ENCODE data around the gene ATP8B1. TPM values are rescaled to one million over a fixed set of nuclear protein-coding genes. Genes with fewer than 3 reads are reported as not detected.

The ATP8B1 gene
- total RNA-seq, 1 experiment from 2014 or later: 1.4 TPM

DNA sequence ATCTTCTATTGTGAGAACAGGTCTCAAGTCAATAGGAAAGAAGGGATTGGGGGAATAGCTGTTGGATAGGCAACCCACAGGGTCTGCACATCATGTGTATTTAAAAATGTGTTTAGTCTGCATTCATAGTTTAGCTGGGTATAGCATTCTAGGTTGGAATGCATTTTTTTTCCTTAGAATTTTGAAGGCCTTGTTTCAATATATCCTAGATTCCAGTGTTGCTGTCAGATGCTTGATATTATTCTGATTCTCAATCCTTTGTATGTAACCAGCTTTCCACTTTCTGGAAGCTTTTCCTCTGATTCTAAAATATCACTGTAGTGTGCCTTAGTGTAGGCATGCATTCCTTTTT is 9.0 kb upstream of the ATP8B1 start:
- TF ChIP-seq, protein P1, sequence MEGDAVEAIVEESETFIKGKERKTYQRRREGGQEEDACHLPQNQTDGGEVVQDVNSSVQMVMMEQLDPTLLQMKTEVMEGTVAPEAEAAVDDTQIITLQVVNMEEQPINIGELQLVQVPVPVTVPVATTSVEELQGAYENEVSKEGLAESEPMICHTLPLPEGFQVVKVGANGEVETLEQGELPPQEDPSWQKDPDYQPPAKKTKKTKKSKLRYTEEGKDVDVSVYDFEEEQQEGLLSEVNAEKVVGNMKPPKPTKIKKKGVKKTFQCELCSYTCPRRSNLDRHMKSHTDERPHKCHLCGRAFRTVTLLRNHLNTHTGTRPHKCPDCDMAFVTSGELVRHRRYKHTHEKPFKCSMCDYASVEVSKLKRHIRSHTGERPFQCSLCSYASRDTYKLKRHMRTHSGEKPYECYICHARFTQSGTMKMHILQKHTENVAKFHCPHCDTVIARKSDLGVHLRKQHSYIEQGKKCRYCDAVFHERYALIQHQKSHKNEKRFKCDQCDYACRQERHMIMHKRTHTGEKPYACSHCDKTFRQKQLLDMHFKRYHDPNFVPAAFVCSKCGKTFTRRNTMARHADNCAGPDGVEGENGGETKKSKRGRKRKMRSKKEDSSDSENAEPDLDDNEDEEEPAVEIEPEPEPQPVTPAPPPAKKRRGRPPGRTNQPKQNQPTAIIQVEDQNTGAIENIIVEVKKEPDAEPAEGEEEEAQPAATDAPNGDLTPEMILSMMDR (IDR thresholded peaks at IDR 0.05; ENCODE audit: unreplicated experiment): no peak
- POLR2A ChIA-PET: interaction anchor here (0.6 to 0.9 kb wide), 2 partner anchors 24 to 376 kb away, joined by 3 to 5 read pairs; no protein-coding TSS in a partner anchor
- Mint-ChIP-seq H3K4me3 (ENCODE audit: unreplicated experiment) (no peak overlapping the region), H3K9me3 (ENCODE audit: unreplicated experiment) (peaks cover 7% of the 10 kb centered on the region), H3K27ac (ENCODE audit: low read depth, unreplicated experiment) (no peak overlapping the region), H3K27me3 (ENCODE audit: insufficient read depth, unreplicated experiment) (no peaks in the 10 kb centered on the region), H3K4me1 (ENCODE audit: insufficient read depth, unreplicated experiment) (peaks cover 23% of the 10 kb centered on the region), H3K36me3 (ENCODE audit: insufficient read depth, unreplicated experiment) (peaks cover 6% of the 10 kb centered on the region)
- intact Hi-C loops (cut with micrococcal nuclease): loop anchor here (2.0 kb wide), 1 partner anchor 181 kb away; no protein-coding TSS in a partner anchor
- CTCF ChIA-PET: interaction anchor here (0.9 to 1.5 kb wide), 3 partner anchors 44 to 188 kb away, joined by 3 to 4 read pairs (median 4); no protein-coding TSS in a partner anchor
- no TSS peak for BruUV-seq (replicated peaks)
- DNase-seq (ENCODE audit: unreplicated experiment): no peak

DNA sequence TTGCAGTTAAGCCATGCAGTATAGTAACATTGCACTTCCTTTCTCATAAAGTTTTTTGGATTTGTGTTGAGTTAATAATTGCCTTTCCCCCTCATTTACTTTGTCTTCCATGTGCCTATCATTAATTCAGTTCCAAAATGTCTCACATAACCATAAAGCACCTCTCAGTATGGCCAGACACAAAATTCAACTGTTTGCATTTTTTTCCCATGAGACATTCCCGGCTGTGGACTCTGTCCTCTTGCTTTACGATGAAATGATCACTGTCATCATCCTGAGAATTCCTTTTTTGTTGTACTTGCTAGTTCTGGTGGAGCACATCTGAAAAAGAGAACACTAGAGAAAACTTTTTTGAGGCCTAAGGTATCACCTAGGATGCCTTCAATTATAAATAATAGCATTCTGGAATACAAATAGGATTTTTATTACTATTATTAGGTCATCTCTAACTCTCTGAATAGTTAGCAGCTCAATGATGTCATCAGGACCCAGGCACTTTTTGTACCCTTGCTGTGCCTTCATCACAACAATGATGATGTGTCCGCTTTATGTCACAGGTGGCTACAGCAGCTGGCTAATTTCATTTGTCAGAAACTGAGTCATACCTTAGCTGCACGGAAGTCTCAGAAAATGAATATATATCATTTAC is 8.5 kb upstream of the ATP8B1 start:
- ChIA-PET CTCF (interaction anchor here (0.6 to 1.5 kb wide), 3 partner anchors 45 to 1209 kb away, joined by 3 to 4 read pairs (median 4); no protein-coding TSS in a partner anchor), POLR2A (interaction anchor here (0.6 to 0.9 kb wide), 2 partner anchors 24 to 376 kb away, joined by 3 to 5 read pairs; no protein-coding TSS in a partner anchor)
- no peak for DNase-seq (ENCODE audit: unreplicated experiment)
- intact Hi-C loops (cut with micrococcal nuclease): loop anchor here (2.0 kb wide), 1 partner anchor 181 kb away; no protein-coding TSS in a partner anchor
- BruUV-seq (replicated peaks): no TSS peak
- peaks cover 27% of the 10 kb centered on the region for H3K4me1 Mint-ChIP-seq (ENCODE audit: insufficient read depth, unreplicated experiment)
- no peaks in the 10 kb centered on the region for H3K27me3 Mint-ChIP-seq (ENCODE audit: insufficient read depth, unreplicated experiment)
- H3K4me3 Mint-ChIP-seq (ENCODE audit: unreplicated experiment): no peak overlapping the region
- H3K36me3 Mint-ChIP-seq (ENCODE audit: insufficient read depth, unreplicated experiment): peaks cover 6% of the 10 kb centered on the region
- no peak overlapping the region for H3K27ac Mint-ChIP-seq (ENCODE audit: low read depth, unreplicated experiment)
- peaks cover 7% of the 10 kb centered on the region for H3K9me3 Mint-ChIP-seq (ENCODE audit: unreplicated experiment)
- TF ChIP-seq, protein P1 (IDR thresholded peaks at IDR 0.05; ENCODE audit: unreplicated experiment): no peak

DNA sequence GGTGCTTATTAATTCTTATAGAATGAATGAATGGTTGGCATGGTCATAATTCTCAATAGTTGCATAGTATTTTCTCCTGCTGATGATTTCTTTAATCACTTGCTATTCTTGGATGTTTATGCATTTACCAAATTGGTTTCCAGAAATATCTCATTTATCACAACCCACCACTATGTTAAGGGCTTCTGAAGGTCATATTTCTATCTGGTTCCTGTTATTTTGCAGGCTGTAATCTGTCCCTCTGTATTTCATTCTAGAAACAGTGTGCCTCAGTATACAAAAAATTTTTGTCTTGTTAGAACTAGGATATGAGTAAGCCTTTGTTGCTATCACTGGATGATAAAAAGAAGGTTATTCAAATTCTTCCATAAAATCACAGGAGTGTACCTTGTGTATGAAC is 6.1 kb upstream of the ATP8B1 start:
- TF ChIP-seq, protein P1 (IDR thresholded peaks at IDR 0.05; ENCODE audit: unreplicated experiment): no peak
- no peak for DNase-seq (ENCODE audit: unreplicated experiment)
- ChIA-PET CTCF (no interaction called here), POLR2A (no interaction called here)
- Mint-ChIP-seq H3K4me1 (ENCODE audit: insufficient read depth, unreplicated experiment) (peaks cover 20% of the 10 kb centered on the region), H3K27ac (ENCODE audit: low read depth, unreplicated experiment) (no peak overlapping the region), H3K27me3 (ENCODE audit: insufficient read depth, unreplicated experiment) (no peaks in the 10 kb centered on the region), H3K4me3 (ENCODE audit: unreplicated experiment) (no peak overlapping the region), H3K36me3 (ENCODE audit: insufficient read depth, unreplicated experiment) (no peaks in the 10 kb centered on the region), H3K9me3 (ENCODE audit: unreplicated experiment) (peaks cover 7% of the 10 kb centered on the region)
- intact Hi-C loops (cut with micrococcal nuclease): no loop called here
- no TSS peak for BruUV-seq (replicated peaks)

DNA sequence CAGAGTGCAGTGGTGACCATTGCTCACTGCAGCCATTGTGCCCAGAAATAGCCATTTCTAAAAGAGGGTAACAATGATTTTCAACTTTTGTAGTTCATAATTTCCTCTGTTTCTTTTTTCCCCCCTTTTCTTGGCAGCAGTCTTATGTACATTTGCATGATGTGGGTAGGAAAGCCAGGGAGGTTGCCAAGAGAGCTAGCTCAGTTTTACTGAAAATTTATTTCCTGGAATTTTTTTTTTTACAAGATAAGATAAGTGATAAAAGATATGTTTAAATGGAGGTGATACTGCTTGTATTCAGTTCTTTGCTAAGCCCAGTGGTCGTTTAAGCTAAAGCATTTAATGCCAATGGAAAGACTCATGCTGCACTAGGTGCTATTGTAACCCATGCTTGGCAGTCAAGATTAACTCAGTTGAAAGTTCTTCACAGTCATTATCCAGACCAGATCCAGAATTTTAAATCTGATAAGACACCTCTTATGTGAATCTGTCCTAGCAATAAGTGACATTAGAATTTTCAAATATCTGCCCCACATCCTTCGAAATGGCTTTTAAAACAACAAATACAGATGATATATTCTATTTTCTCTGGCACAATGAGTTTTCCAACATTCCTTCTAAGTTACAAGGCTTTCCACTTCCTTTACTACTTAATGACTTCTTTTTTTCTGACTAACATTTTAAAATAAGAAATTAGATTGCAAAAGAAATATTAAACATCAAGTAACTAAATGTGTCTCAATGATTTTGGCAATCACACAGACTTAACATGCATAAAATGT is 4.4 kb upstream of the ATP8B1 start:
- Mint-ChIP-seq H3K4me3 (ENCODE audit: unreplicated experiment) (no peak overlapping the region), H3K4me1 (ENCODE audit: insufficient read depth, unreplicated experiment) (peaks cover 11% of the 10 kb centered on the region), H3K27ac (ENCODE audit: low read depth, unreplicated experiment) (peak overlapping the region; percentile 37), H3K9me3 (ENCODE audit: unreplicated experiment) (peaks cover under 1% of the 10 kb centered on the region), H3K36me3 (ENCODE audit: insufficient read depth, unreplicated experiment) (no peaks in the 10 kb centered on the region), H3K27me3 (ENCODE audit: insufficient read depth, unreplicated experiment) (no peaks in the 10 kb centered on the region)
- TF ChIP-seq, protein P1 (IDR thresholded peaks at IDR 0.05; ENCODE audit: unreplicated experiment): no peak
- POLR2A ChIA-PET: interaction anchor here (0.6 to 1.4 kb wide), 9 partner anchors 10 to 238 kb away, joined by 3 to 10 read pairs (median 3); no protein-coding TSS in a partner anchor
- no TSS peak for BruUV-seq (replicated peaks)
- intact Hi-C loops (cut with micrococcal nuclease): no loop called here
- DNase-seq (ENCODE audit: unreplicated experiment): no peak
- CTCF ChIA-PET: interaction anchor here (0.6 to 0.7 kb wide), 3 partner anchors 11 to 177 kb away, joined by 3 to 5 read pairs (median 4); no protein-coding TSS in a partner anchor
